ENCODE data around the gene DDX46.
A peak's percentile ranks its signal among the peaks of the same experiment; 100 is the strongest.

The DDX46 gene

GRCh38 chr5:134784241-134784920, 25.8 kb downstream of the DDX46 start:
- Histone ChIP-seq H3K36me3 (ENCODE audit: insufficient read depth, low read length) (peaks cover 39% of the 10 kb centered on the region; the same call in 1 of the 2 replicates), H3K4me1 (ENCODE audit: insufficient read depth, low read length, poor library complexity, severe bottlenecking) (no peaks in the 10 kb centered on the region), H3K79me2 (ENCODE audit: insufficient read depth, low read length) (no peaks in the 10 kb centered on the region), H3K9me3 (ENCODE audit: insufficient read depth, low read depth, low read length) (no peaks in the 10 kb centered on the region), H3K27me3 (ENCODE audit: insufficient read depth, low read length, poor library complexity, severe bottlenecking) (no peaks in the 10 kb centered on the region), H4K20me1 (ENCODE audit: insufficient read depth, low read length, poor library complexity, severe bottlenecking) (no peaks in the 10 kb centered on the region), H3K4me3 (ENCODE audit: low read length, poor library complexity, severe bottlenecking) (no peak overlapping the region), H3K4me2 (ENCODE audit: low read depth, low read length, poor library complexity, severe bottlenecking) (no peak overlapping the region), H3F3A (ENCODE audit: low read depth) (no peaks in the 10 kb centered on the region), H2AFZ (ENCODE audit: low read length) (no peak overlapping the region), H3K9me2 (replicated peaks; ENCODE audit: low read depth, low read length) (no peaks in the 10 kb centered on the region), H3K9ac (ENCODE audit: low read depth, low read length, poor library complexity, severe bottlenecking) (no peak overlapping the region)
- TF ChIP-seq EZH2phosphoT487 (IDR thresholded peaks at IDR 0.05; ENCODE audit: borderline replicate concordance), result no peak
- 0 out of 2 replicates have a peak, but pooled peaks have one; percentile 19 for TF ChIP-seq CTCF (conservative IDR thresholded peaks at IDR 0.05; ENCODE audit: low read length)

- no peak overlapping the region for H3K4me3 ChIP-seq (ENCODE audit: low read length, poor library complexity, severe bottlenecking)
- H3K9me2 ChIP-seq (replicated peaks; ENCODE audit: low read depth, low read length), result no peaks in the 10 kb centered on the region
- H3F3A ChIP-seq (ENCODE audit: low read depth), result no peaks in the 10 kb centered on the region
- no peak overlapping the region for H2AFZ ChIP-seq (ENCODE audit: low read length)
- no peak overlapping the region for H3K4me2 ChIP-seq (ENCODE audit: low read depth, low read length, poor library complexity, severe bottlenecking)
- no peaks in the 10 kb centered on the region for H3K9me3 ChIP-seq (ENCODE audit: insufficient read depth, low read depth, low read length)
- H3K36me3 ChIP-seq (ENCODE audit: insufficient read depth, low read length), result peaks cover 44% of the 10 kb centered on the region; the same call in 1 of the 2 replicates
- no peaks in the 10 kb centered on the region for H4K20me1 ChIP-seq (ENCODE audit: insufficient read depth, low read length, poor library complexity, severe bottlenecking)
- H3K79me2 ChIP-seq (ENCODE audit: insufficient read depth, low read length), result no peaks in the 10 kb centered on the region
- H3K27me3 ChIP-seq (ENCODE audit: insufficient read depth, low read length, poor library complexity, severe bottlenecking), result no peaks in the 10 kb centered on the region
- no peak overlapping the region for H3K9ac ChIP-seq (ENCODE audit: low read depth, low read length, poor library complexity, severe bottlenecking)
- no peaks in the 10 kb centered on the region for H3K4me1 ChIP-seq (ENCODE audit: insufficient read depth, low read length, poor library complexity, severe bottlenecking)
- TF ChIP-seq EZH2phosphoT487 (IDR thresholded peaks at IDR 0.05; ENCODE audit: borderline replicate concordance), result no peak
- TF ChIP-seq CTCF (conservative IDR thresholded peaks at IDR 0.05; ENCODE audit: low read length), result no peak
Measured at GRCh38 chr5:134784946-134785620, 26.5 kb downstream of the DDX46 start.

- H3K4me1 ChIP-seq (ENCODE audit: insufficient read depth, low read length, poor library complexity, severe bottlenecking), result no peaks in the 10 kb centered on the region
- no peaks in the 10 kb centered on the region for H3K9me3 ChIP-seq (ENCODE audit: insufficient read depth, low read depth, low read length)
- TF ChIP-seq EZH2phosphoT487 (IDR thresholded peaks at IDR 0.05; ENCODE audit: borderline replicate concordance), result no peak
- TF ChIP-seq CTCF (conservative IDR thresholded peaks at IDR 0.05; ENCODE audit: low read length), result no peak
- H3K4me3 ChIP-seq (ENCODE audit: low read length, poor library complexity, severe bottlenecking), result no peak overlapping the region
- peaks cover 53% of the 10 kb centered on the region; the same call in 1 of the 2 replicates for H3K36me3 ChIP-seq (ENCODE audit: insufficient read depth, low read length)
- H3K4me2 ChIP-seq (ENCODE audit: low read depth, low read length, poor library complexity, severe bottlenecking), result no peak overlapping the region
- no peaks in the 10 kb centered on the region for H3F3A ChIP-seq (ENCODE audit: low read depth)
- H3K27me3 ChIP-seq (ENCODE audit: insufficient read depth, low read length, poor library complexity, severe bottlenecking), result no peaks in the 10 kb centered on the region
- H3K9ac ChIP-seq (ENCODE audit: low read depth, low read length, poor library complexity, severe bottlenecking), result no peak overlapping the region
- no peak overlapping the region for H2AFZ ChIP-seq (ENCODE audit: low read length)
- H4K20me1 ChIP-seq (ENCODE audit: insufficient read depth, low read length, poor library complexity, severe bottlenecking), result no peaks in the 10 kb centered on the region
- no peaks in the 10 kb centered on the region for H3K9me2 ChIP-seq (replicated peaks; ENCODE audit: low read depth, low read length)
- no peaks in the 10 kb centered on the region for H3K79me2 ChIP-seq (ENCODE audit: insufficient read depth, low read length)
Measured at GRCh38 chr5:134787692-134788091, 29.1 kb downstream of the DDX46 start.

Data from Loucy (cell line).